Neutrophil (primary cell): ENCODE results near the gene NOC2L.

Experiments
- H3K27ac ChIP-seq: fragments of 200-600 bp; sonication (generic); 2 replicates; pipeline ENCODE4 v1.5.1; 2016; ENCODE audit warnings: mild to moderate bottlenecking, moderate library complexity
- H3K27me3 ChIP-seq: fragments of 200-600 bp; sonication (generic); 2 replicates; pipeline ENCODE4 v1.6.0; 2016; ENCODE audit warnings: mild to moderate bottlenecking
- H3K36me3 ChIP-seq: fragments of 200-600 bp; sonication (generic); 2 replicates; pipeline ENCODE4 v1.5.1; 2017
- H3K4me1 ChIP-seq, 2 experiments: fragments of 200-600 bp in 1 of 2; sonication (generic) in 1 of 2; 1 replicate in 1 of 2; 2 replicates in 1 of 2; pipeline versions ENCODE4 v1.5.1 to v1.6.1; 2013 to 2016; ENCODE audit warnings: low read depth in 1 of 2, low read length in 1 of 2, mild to moderate bottlenecking in 1 of 2, moderate library complexity in 1 of 2; ENCODE audit not compliant: control insufficient read depth in 1 of 2, insufficient read depth in 1 of 2
- H3K4me3 ChIP-seq, 2 experiments: fragments of 200-600 bp in 1 of 2; sonication (generic) in 1 of 2; 1 replicate in 1 of 2; 2 replicates in 1 of 2; pipeline ENCODE4 v1.5.1; 2013 to 2016; ENCODE audit warnings: low read depth in 1 of 2, low read length in 1 of 2, mild to moderate bottlenecking in 1 of 2, moderate library complexity in 1 of 2
- H3K9me3 ChIP-seq: fragments of 200-600 bp; sonication (generic); 2 replicates; pipeline ENCODE4 v1.5.1; 2016
- TF ChIP-seq, protein P1 (sequence below): fragments of 200-600 bp; sonication (generic); IDR thresholded peaks from 2 replicates; pipeline ENCODE4 v1.5.1; 2016; ENCODE audit warnings: antibody characterized with exemption

NOC2L gene

DNA sequence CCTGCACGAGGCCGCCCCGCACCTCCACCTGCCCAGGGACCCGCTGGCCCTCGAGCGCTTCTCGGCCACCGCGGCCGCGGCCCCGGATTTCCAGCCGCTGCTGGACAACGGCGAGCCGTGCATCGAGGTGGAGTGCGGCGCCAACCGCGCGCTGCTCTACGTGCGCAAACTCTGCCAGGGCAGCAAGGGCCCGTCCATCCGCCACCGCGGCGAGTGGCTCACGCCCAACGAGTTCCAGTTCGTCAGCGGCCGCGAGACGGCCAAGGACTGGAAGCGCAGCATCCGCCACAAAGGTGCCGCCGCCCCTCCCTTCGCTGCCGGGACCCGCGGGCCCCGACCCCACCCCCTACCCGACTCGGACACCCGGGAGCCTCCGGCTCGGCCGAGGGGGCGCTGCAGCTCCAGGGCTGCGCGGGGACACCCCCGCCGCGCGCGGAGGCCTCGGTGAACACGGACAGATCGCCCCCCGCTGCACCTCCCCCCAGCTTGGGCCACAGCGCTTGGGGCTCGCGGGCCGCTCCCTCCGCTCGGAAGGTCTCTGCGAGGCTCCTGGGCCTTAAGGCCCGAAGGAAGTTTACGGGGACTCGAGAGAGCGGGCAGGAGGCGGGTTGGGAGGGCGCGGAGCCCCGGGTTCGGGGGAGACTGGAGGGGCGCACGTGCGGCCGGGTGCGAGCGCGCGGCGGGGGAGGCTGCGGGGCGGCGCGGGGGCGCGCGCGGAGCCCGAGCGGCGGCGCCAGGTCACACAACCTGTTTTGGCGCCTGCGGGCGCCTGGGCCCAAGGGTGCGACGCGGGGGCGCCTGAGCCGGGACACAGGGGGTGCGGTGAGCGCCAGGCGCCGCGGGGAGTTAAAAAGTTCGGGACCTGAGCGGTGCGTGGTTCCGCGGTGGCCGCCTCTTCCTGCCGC is 34.1 kb downstream of the NOC2L start:
- H3K4me1 ChIP-seq: peaks cover 11 to 19% of the 10 kb centered on the region in 2 experiments
- peaks cover 99% of the 10 kb centered on the region for H3K27me3 ChIP-seq
- TF ChIP-seq, protein P1, sequence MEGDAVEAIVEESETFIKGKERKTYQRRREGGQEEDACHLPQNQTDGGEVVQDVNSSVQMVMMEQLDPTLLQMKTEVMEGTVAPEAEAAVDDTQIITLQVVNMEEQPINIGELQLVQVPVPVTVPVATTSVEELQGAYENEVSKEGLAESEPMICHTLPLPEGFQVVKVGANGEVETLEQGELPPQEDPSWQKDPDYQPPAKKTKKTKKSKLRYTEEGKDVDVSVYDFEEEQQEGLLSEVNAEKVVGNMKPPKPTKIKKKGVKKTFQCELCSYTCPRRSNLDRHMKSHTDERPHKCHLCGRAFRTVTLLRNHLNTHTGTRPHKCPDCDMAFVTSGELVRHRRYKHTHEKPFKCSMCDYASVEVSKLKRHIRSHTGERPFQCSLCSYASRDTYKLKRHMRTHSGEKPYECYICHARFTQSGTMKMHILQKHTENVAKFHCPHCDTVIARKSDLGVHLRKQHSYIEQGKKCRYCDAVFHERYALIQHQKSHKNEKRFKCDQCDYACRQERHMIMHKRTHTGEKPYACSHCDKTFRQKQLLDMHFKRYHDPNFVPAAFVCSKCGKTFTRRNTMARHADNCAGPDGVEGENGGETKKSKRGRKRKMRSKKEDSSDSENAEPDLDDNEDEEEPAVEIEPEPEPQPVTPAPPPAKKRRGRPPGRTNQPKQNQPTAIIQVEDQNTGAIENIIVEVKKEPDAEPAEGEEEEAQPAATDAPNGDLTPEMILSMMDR: no peak
- no peak overlapping the region for H3K27ac ChIP-seq
- H3K4me3 ChIP-seq: no peak overlapping the region
- no peaks in the 10 kb centered on the region for H3K9me3 ChIP-seq
- H3K36me3 ChIP-seq: no peaks in the 10 kb centered on the region

GRCh38 chr1:923991-924655 is 34.9 kb downstream of the NOC2L start:
- TF ChIP-seq, protein P1: no peak
- Histone ChIP-seq H3K4me1 (peaks cover 11 to 19% of the 10 kb centered on the region in 2 experiments), H3K27me3 (peaks cover 97% of the 10 kb centered on the region), H3K4me3 (no peak overlapping the region), H3K36me3 (no peaks in the 10 kb centered on the region), H3K27ac (no peak overlapping the region), H3K9me3 (no peaks in the 10 kb centered on the region)

- Histone ChIP-seq H3K9me3 (no peaks in the 10 kb centered on the region), H3K36me3 (no peaks in the 10 kb centered on the region), H3K4me1 (peaks cover 11 to 19% of the 10 kb centered on the region in 2 experiments), H3K27me3 (peaks cover 90% of the 10 kb centered on the region), H3K27ac (no peak within 1 kb of the TSS), H3K4me3 (no peak within 1 kb of the TSS)
- TF ChIP-seq, protein P1: no peak
These were observed 35.7 kb downstream of the NOC2L start, which contains the start of gene SAMD11 for GRCh38 chr1:923131-923990. SAMD11 (plus strand) TSS chr1:923923; CDS start chr1:924432, 509 bp downstream.

DNA sequence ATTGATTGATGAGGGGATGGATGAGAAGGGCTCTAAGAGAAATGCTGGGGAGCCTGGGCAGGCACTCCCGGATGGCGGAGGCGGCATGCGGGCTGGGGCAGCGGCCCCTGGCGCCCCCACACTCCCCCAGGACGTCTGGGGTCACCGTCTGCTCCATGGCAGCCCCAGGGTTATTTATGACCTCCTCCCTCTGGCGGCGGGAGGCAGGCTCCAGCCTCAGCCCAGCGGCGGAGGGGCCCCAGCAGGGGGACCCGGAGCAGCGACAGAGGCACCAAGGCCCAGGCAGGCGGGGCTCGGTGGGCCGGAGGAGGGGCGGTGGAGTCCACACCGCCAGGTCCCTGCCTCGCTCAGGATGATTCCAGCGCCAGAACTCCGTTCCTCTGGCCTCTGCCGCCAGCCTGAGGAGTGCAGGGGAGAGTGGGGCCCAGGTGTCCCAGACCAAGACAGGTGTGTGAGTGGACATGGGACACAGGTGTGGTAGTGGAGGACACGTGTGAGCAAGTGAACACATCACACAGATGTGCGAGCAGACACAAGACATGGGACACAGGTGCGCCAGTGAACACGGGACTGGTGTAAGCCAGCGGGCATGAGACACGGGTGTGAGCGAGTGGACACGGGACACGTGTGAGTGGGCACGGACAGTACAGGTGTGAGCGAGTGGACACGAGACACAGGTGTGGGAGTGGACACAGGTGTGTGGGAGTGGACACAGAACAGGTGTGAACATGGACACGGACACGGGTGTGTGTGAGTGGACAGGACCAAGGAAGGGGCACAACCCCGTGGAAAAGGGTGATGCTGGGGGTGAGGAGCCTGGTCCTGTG is 37.8 kb downstream of the NOC2L start:
- Histone ChIP-seq H3K4me3 (no peak overlapping the region), H3K27ac (no peak overlapping the region), H3K27me3 (peaks cover 88% of the 10 kb centered on the region), H3K9me3 (no peaks in the 10 kb centered on the region), H3K4me1 (peaks cover 11 to 19% of the 10 kb centered on the region in 2 experiments), H3K36me3 (no peaks in the 10 kb centered on the region)
- TF ChIP-seq, protein P1: no peak
